CD14-positive monocyte (primary cell): ENCODE data around the gene THUMPD2. TPM values are rescaled to one million over a fixed set of nuclear protein-coding genes. Genes with fewer than 3 reads are reported as not detected.

Experiments
- DNase-seq, 3 donors: peaks; one replicate each; pipeline ENCODE4 v3.0.0-alpha.2; 2011 to 2022
- H2AFZ ChIP-seq: 2 replicates; pipeline ENCODE4 v1.6.0; 2012; ENCODE audit warnings: mild to moderate bottlenecking, low read depth, low read length, inconsistent platforms; ENCODE audit not compliant: insufficient read depth, poor library complexity, severe bottlenecking
- H3K27ac ChIP-seq, 2 donors: 1 replicate in 1 of 2; 2 replicates in 1 of 2; pipeline ENCODE4 v1.5.1; 2012 to 2013; ENCODE audit warnings: low read length in 2 of 2, control low read depth in 1 of 2, inconsistent platforms in 1 of 2, low read depth in 1 of 2, mild to moderate bottlenecking in 1 of 2
- H3K27me3 ChIP-seq, 2 donors: one replicate each; pipeline versions ENCODE4 v1.6.0 to v1.6.1; 2011 to 2013; ENCODE audit warnings: low read length in 2 of 2; ENCODE audit not compliant: control insufficient read depth in 2 of 2, insufficient read depth in 2 of 2
- H3K36me3 ChIP-seq, 2 donors: replicated peaks in 1 of 2; 1 replicate in 1 of 2; 2 replicates in 1 of 2; pipeline versions ENCODE4 v1.5.1 to v1.6.1; 2012 to 2013; ENCODE audit warnings: low read length in 2 of 2, control low read depth in 1 of 2, inconsistent platforms in 1 of 2, mild to moderate bottlenecking in 1 of 2; ENCODE audit not compliant: insufficient read depth in 2 of 2, control insufficient read depth in 1 of 2
- H3K4me1 ChIP-seq, 2 donors: 1 replicate in 1 of 2; 2 replicates in 1 of 2; pipeline versions ENCODE4 v1.5.1 to v1.6.1; 2012 to 2013; ENCODE audit warnings: low read length in 2 of 2, control low read depth in 1 of 2, inconsistent platforms in 1 of 2, mild to moderate bottlenecking in 1 of 2, moderate library complexity in 1 of 2; ENCODE audit not compliant: insufficient read depth in 2 of 2, control insufficient read depth in 1 of 2
- H3K4me2 ChIP-seq: replicated peaks from 2 replicates; pipeline ENCODE3; 2012; ENCODE audit warnings: low read length, moderate library complexity, mild to moderate bottlenecking; ENCODE audit not compliant: poor library complexity, severe bottlenecking; ENCODE audit errors: extremely low read depth
- H3K4me3 ChIP-seq, 3 experiments: fragments of 200-600 bp in 1 of 3; sonication (generic) in 1 of 3; replicated peaks in 1 of 3; 1 replicate in 2 of 3; 2 replicates in 1 of 3; pipeline ENCODE4 v1.5.1; 2011 to 2013; ENCODE audit warnings: low read length in 3 of 3, mild to moderate bottlenecking in 3 of 3, control low read depth in 2 of 3, low read depth in 2 of 3, inconsistent platforms in 1 of 3, moderate library complexity in 1 of 3
- H3K79me2 ChIP-seq: 2 replicates; pipeline ENCODE4 v1.6.0; 2012; ENCODE audit warnings: mild to moderate bottlenecking, control low read depth, inconsistent platforms, low read length, moderate library complexity; ENCODE audit not compliant: insufficient read depth
- H3K9ac ChIP-seq: 2 replicates; pipeline ENCODE4 v1.6.0; 2017; ENCODE audit warnings: low read length, mild to moderate bottlenecking; ENCODE audit not compliant: insufficient read depth, poor library complexity, severe bottlenecking
- H3K9me3 ChIP-seq, 2 donors: replicated peaks in 1 of 2; 1 replicate in 1 of 2; 2 replicates in 1 of 2; pipeline versions ENCODE4 v1.5.1 to v1.6.1; 2012 to 2013; ENCODE audit warnings: low read length in 2 of 2, control low read depth in 1 of 2; ENCODE audit not compliant: control insufficient read depth in 1 of 2, insufficient read depth in 1 of 2
- H4K20me1 ChIP-seq: 2 replicates; pipeline ENCODE4 v1.6.0; 2012; ENCODE audit warnings: mild to moderate bottlenecking, low read length, control low read depth, moderate library complexity; ENCODE audit not compliant: insufficient read depth
- H3K27ac Mint-ChIP-seq, 7 donors: one replicate each; pipeline ENCODE4 v1.8.0; 2020; ENCODE audit warnings: mild to moderate bottlenecking in 7 of 7, mixed read lengths in 7 of 7, moderate library complexity in 6 of 7, inconsistent platforms in 2 of 7
- H3K27me3 Mint-ChIP-seq, 3 donors: one replicate each; pipeline ENCODE4 v1.8.0; 2021 to 2022; ENCODE audit warnings: low read depth in 3 of 3, mild to moderate bottlenecking in 3 of 3, mixed read lengths in 3 of 3, moderate library complexity in 3 of 3, inconsistent platforms in 1 of 3
- H3K36me3 Mint-ChIP-seq, 2 donors: one replicate each; pipeline ENCODE4 v1.8.0; 2020; ENCODE audit warnings: mixed read lengths in 2 of 2, inconsistent platforms in 1 of 2, mild to moderate bottlenecking in 1 of 2
- H3K4me1 Mint-ChIP-seq: one replicate; pipeline ENCODE4 v1.8.0; 2020; ENCODE audit warnings: mild to moderate bottlenecking, mixed read lengths
- H3K4me3 Mint-ChIP-seq, 2 donors: one replicate each; pipeline ENCODE4 v1.8.0; 2020; ENCODE audit warnings: mild to moderate bottlenecking in 2 of 2, mixed read lengths in 2 of 2, moderate library complexity in 1 of 2
- H3K9me3 Mint-ChIP-seq, 7 donors: one replicate each; pipeline ENCODE4 v1.8.0; 2020 to 2022; ENCODE audit warnings: mixed read lengths in 7 of 7, mild to moderate bottlenecking in 6 of 7, moderate library complexity in 6 of 7, inconsistent platforms in 2 of 7
- CTCF ChIP-seq: fragments of 200-600 bp; IDR thresholded peaks from one replicate; pipeline ENCODE4 v1.8.0; 2022; ENCODE audit warnings: antibody characterized with exemption, mild to moderate bottlenecking
- WGBS: methylation state at CpG from one replicate; pipeline ENCODE4 v1.1.5; 2013; ENCODE audit warnings: missing lambda C conversion rate; ENCODE audit not compliant: insufficient coverage; 5-methylcytosine and 5-hydroxymethylcytosine counted together
- intact Hi-C, 2 donors: fragments of 100-400 bp; cut with micrococcal nuclease; formaldehyde crosslinking; loops; one replicate each; pipeline versions ENCODE4 v1.15.0 to v1.15.1; 2023
- polyA plus RNA-seq, 3 donors: library from polyadenylated mRNA; depleted of rRNA in 1 of 3; unstranded in 2 of 3; stranded (reverse) in 1 of 3; fragments of 300-500 nt in 2 of 3; fragments of >200 nt in 1 of 3; fragmentation: Illumina TruSeq in 2 of 3; gene quantifications; 1 replicate in 2 of 3; 2 replicates in 1 of 3; pipeline ENCODE4 v1.2.3, GENCODE V29; 2012 to 2021

THUMPD2 gene
- polyA plus RNA-seq, 3 donors, result 2.8 to 5.9 (median 4.2) TPM

GRCh38 chr2:39723946-39724827 is 54.9 kb downstream of the THUMPD2 start:
- no peaks in the 10 kb centered on the region for H3K36me3 ChIP-seq
- no peaks in the 10 kb centered on the region for H3K4me1 ChIP-seq
- no peak overlapping the region for H2AFZ ChIP-seq
- H3K4me2 ChIP-seq, result no peak overlapping the region
- WGBS, result 93% methylated on average over 3 of the region's 9 CpGs
- intact Hi-C loops, result no loop called here
- H3K27me3 ChIP-seq, result no peaks in the 10 kb centered on the region
- no peaks in the 10 kb centered on the region for H3K9me3 ChIP-seq
- H3K9ac ChIP-seq, result no peak overlapping the region
- Mint-ChIP-seq H3K36me3 (no peaks in the 10 kb centered on the region), H3K4me3 (no peak overlapping the region), H3K27ac (no peak overlapping the region), H3K4me1 (peaks cover 2% of the 10 kb centered on the region), H3K9me3 (peaks cover 0 to 2% (median 0%) of the 10 kb centered on the region in 7 donors), H3K27me3 (peaks cover 0 to 4% (median 0%) of the 10 kb centered on the region in 3 donors)
- no peak for DNase-seq
- no peak overlapping the region for H3K27ac ChIP-seq
- H3K4me3 ChIP-seq, result no peak overlapping the region
- no peaks in the 10 kb centered on the region for H4K20me1 ChIP-seq
- no peak for TF ChIP-seq CTCF
- H3K79me2 ChIP-seq, result no peaks in the 10 kb centered on the region

- intact Hi-C loops, result no loop called here
- no peak overlapping the region for H3K27ac Mint-ChIP-seq
Measured at GRCh38 chr2:39723497-39723896, 55.6 kb downstream of the THUMPD2 start.

More at GRCh38 chr2:39723497-39723896, 55.6 kb downstream of the THUMPD2 start:
- Histone ChIP-seq H3K36me3 (no peaks in the 10 kb centered on the region), H3K9me3 (no peaks in the 10 kb centered on the region), H3K4me2 (no peak overlapping the region), H3K27ac (no peak overlapping the region), H3K4me1 (no peaks in the 10 kb centered on the region), H3K27me3 (no peaks in the 10 kb centered on the region), H2AFZ (no peak overlapping the region), H3K9ac (no peak overlapping the region), H3K79me2 (no peaks in the 10 kb centered on the region), H3K4me3 (no peak overlapping the region), H4K20me1 (no peaks in the 10 kb centered on the region)
- no peaks in the 10 kb centered on the region for H3K36me3 Mint-ChIP-seq
- H3K9me3 Mint-ChIP-seq, result peaks cover 0 to 2% (median 0%) of the 10 kb centered on the region in 7 donors
- TF ChIP-seq CTCF, result no peak
- H3K4me3 Mint-ChIP-seq, result no peak overlapping the region
- H3K27me3 Mint-ChIP-seq, result peaks cover 0 to 4% (median 0%) of the 10 kb centered on the region in 3 donors
- DNase-seq, result no peak
- WGBS, result 100% methylated on average over 1 of the region's 2 CpGs
- peaks cover 2% of the 10 kb centered on the region for H3K4me1 Mint-ChIP-seq
